NT2/D1 (cell line): ENCODE data around the gene TTYH3.

Source experiments
- SUZ12 ChIP-seq: IDR thresholded peaks from 2 replicates; pipeline ENCODE4 v1.6.1; 2011; ENCODE audit not compliant: insufficient read length, insufficient read depth; ENCODE audit errors: extremely low read depth
- YY1 ChIP-seq: IDR thresholded peaks from 2 replicates; pipeline ENCODE4 v1.6.1; 2011; ENCODE audit not compliant: insufficient read length, insufficient read depth
- ZNF274 ChIP-seq: IDR thresholded peaks from 2 replicates; pipeline ENCODE4 v1.6.1; 2011; ENCODE audit warnings: mild to moderate bottlenecking, low read depth, low read length

GRCh38 chr7:2661096-2661449 is 29.3 kb downstream of the TTYH3 start:
- TF ChIP-seq ZNF274 = no peak
- no peak for TF ChIP-seq SUZ12
- TF ChIP-seq YY1 = no peak
